WTC11 (cell line): Measurements from ENCODE around the gene DNAJC16. TPM values are rescaled to one million over a fixed set of nuclear protein-coding genes. Genes with fewer than 3 reads are reported as not detected.
A peak's percentile ranks its signal among the peaks of the same experiment; 100 is the strongest.

Source experiments
- ATAC-seq: fragments of 200-7000 bp; cut with Tn5 transposase; 2 replicates; pipeline ENCODE4 v1.10.0; 2021; ENCODE audit warnings: mild to moderate bottlenecking, moderate library complexity
- CTCF ChIA-PET: fragments of 300-600 bp; sonication (Branson Sonifier 250); formaldehyde crosslinking; loops from one replicate; lab custom pipeline; 2021; ENCODE audit warnings: antibody characterized with exemption; lab: Charles Lee
- POLR2A ChIA-PET: fragments of 350-600 bp; sonication (Branson Sonifier 250); formaldehyde crosslinking; loops from one replicate; lab custom pipeline; 2021; ENCODE audit warnings: antibody characterized with exemption; lab: Charles Lee
- DNase-seq: peaks from one replicate; pipeline ENCODE4 v3.0.0; 2021; ENCODE audit warnings: low spot score
- H3K27ac Mint-ChIP-seq: 2 replicates; pipeline ENCODE4 v1.8.0; 2021; ENCODE audit warnings: mixed read lengths
- H3K27me3 Mint-ChIP-seq: 2 replicates; pipeline ENCODE4 v1.8.0; 2021; ENCODE audit warnings: low read depth, mild to moderate bottlenecking, moderate library complexity, mixed read lengths
- H3K36me3 Mint-ChIP-seq: 2 replicates; pipeline ENCODE4 v1.8.0; 2021; ENCODE audit warnings: mixed read lengths
- H3K4me1 Mint-ChIP-seq: 2 replicates; pipeline ENCODE4 v1.8.0; 2022; ENCODE audit warnings: mixed read lengths
- H3K4me3 Mint-ChIP-seq: 2 replicates; pipeline ENCODE4 v1.8.0; 2021; ENCODE audit warnings: mild to moderate bottlenecking, moderate library complexity, mixed read lengths
- H3K9me3 Mint-ChIP-seq: 2 replicates; pipeline ENCODE4 v1.8.0; 2021; ENCODE audit warnings: mixed read lengths
- AR ChIP-seq: fragments of 250-450 bp; sonication (Bioruptor Pico); IDR thresholded peaks from 2 replicates; pipeline ENCODE4 v1.9.0; 2021; ENCODE audit warnings: mild to moderate bottlenecking
- ELF4 ChIP-seq: sonication (generic); formaldehyde crosslinking; IDR thresholded peaks from 2 replicates; pipeline ENCODE4 v1.8.1; 2022; ENCODE audit warnings: low read depth, mild to moderate bottlenecking, moderate library complexity, missing genetic modification reagents
- EMX1 ChIP-seq: fragments of 250-450 bp; sonication (Bioruptor Pico); IDR thresholded peaks from 2 replicates; pipeline ENCODE4 v1.8.0; 2021; ENCODE audit warnings: mild to moderate bottlenecking
- ETV6 ChIP-seq: sonication (generic); formaldehyde crosslinking; IDR thresholded peaks from 2 replicates; pipeline ENCODE4 v1.8.1; 2022; ENCODE audit warnings: mild to moderate bottlenecking, missing genetic modification reagents
- FOXJ3 ChIP-seq: sonication (generic); formaldehyde crosslinking; IDR thresholded peaks from 2 replicates; pipeline ENCODE4 v1.9.0; 2021; ENCODE audit warnings: missing genetic modification reagents, mild to moderate bottlenecking, borderline replicate concordance
- FOXK1 ChIP-seq: sonication (generic); formaldehyde crosslinking; IDR thresholded peaks from 2 replicates; pipeline ENCODE4 v1.8.0; 2022; ENCODE audit warnings: mild to moderate bottlenecking, moderate library complexity, missing genetic modification reagents
- FOXP1 ChIP-seq: sonication (generic); formaldehyde crosslinking; IDR thresholded peaks from 2 replicates; pipeline ENCODE4 v1.8.0; 2022; ENCODE audit warnings: missing genetic modification reagents, mild to moderate bottlenecking, moderate library complexity, borderline replicate concordance
- GRHL2 ChIP-seq: fragments of 250-450 bp; sonication (Bioruptor Pico); IDR thresholded peaks from 2 replicates; pipeline ENCODE4 v1.8.0; 2022; ENCODE audit warnings: mild to moderate bottlenecking, moderate library complexity; ENCODE audit not compliant: insufficient replicate concordance, severe bottlenecking
- JAZF1 ChIP-seq: fragments of 250-450 bp; sonication (Bioruptor Pico); IDR thresholded peaks from 2 replicates; pipeline ENCODE4 v1.9.0; 2021; ENCODE audit warnings: moderate library complexity, mild to moderate bottlenecking, inconsistent platforms
- NFE2L1 ChIP-seq: sonication (generic); formaldehyde crosslinking; IDR thresholded peaks from 2 replicates; pipeline ENCODE4 v1.8.1; 2023; ENCODE audit warnings: missing genetic modification reagents
- NR3C1 ChIP-seq: sonication (generic); formaldehyde crosslinking; conservative IDR thresholded peaks from 2 replicates; pipeline ENCODE4 v1.8.1; 2023; ENCODE audit warnings: low read depth, mild to moderate bottlenecking, missing genetic modification reagents
- SMAD3 ChIP-seq: sonication (generic); formaldehyde crosslinking; IDR thresholded peaks from 2 replicates; pipeline ENCODE4 v1.8.0; 2022; ENCODE audit warnings: missing genetic modification reagents, mild to moderate bottlenecking, borderline replicate concordance
- TCF7 ChIP-seq: sonication (generic); formaldehyde crosslinking; IDR thresholded peaks from 2 replicates; pipeline ENCODE4 v1.8.0; 2022; ENCODE audit warnings: mild to moderate bottlenecking, low read depth, missing genetic modification reagents, moderate library complexity
- TEAD4 ChIP-seq: sonication (generic); formaldehyde crosslinking; IDR thresholded peaks from 2 replicates; pipeline ENCODE4 v1.8.0; 2022; ENCODE audit warnings: mild to moderate bottlenecking, missing genetic modification reagents
- ZNF232 ChIP-seq: sonication (generic); formaldehyde crosslinking; IDR thresholded peaks from 2 replicates; pipeline ENCODE4 v1.8.0; 2022; ENCODE audit warnings: mild to moderate bottlenecking, missing genetic modification reagents
- ZNF396 ChIP-seq: fragments of 250-450 bp; sonication (Bioruptor Pico); IDR thresholded peaks from 2 replicates; pipeline ENCODE4 v1.8.0; 2021; ENCODE audit warnings: mild to moderate bottlenecking, moderate library complexity, borderline replicate concordance
- ZNF416 ChIP-seq: fragments of 250-450 bp; sonication (Bioruptor Pico); IDR thresholded peaks from 2 replicates; pipeline ENCODE4 v1.9.0; 2021; ENCODE audit warnings: mild to moderate bottlenecking, inconsistent platforms
- ZNF423 ChIP-seq: fragments of 250-450 bp; sonication (Bioruptor Pico); IDR thresholded peaks from 2 replicates; pipeline ENCODE4 v2.1.2; 2022; ENCODE audit warnings: mild to moderate bottlenecking, moderate library complexity
- total RNA-seq: library from RNA; stranded (reverse); gene quantifications from 3 replicates; pipeline ENCODE4 v1.2.3, GENCODE V29; 2021
- TF ChIP-seq, protein P1 (sequence below): sonication (generic); formaldehyde crosslinking; IDR thresholded peaks from 2 replicates; pipeline ENCODE4 v1.8.1; 2023; ENCODE audit warnings: mild to moderate bottlenecking, missing genetic modification reagents
- TF ChIP-seq, protein P2 (sequence below): sonication (generic); formaldehyde crosslinking; IDR thresholded peaks from 2 replicates; pipeline ENCODE4 v1.8.1; 2022; ENCODE audit warnings: mild to moderate bottlenecking, missing genetic modification reagents, moderate library complexity, borderline replicate concordance
- TF ChIP-seq, protein P3 (sequence below): sonication (generic); formaldehyde crosslinking; IDR thresholded peaks from 2 replicates; pipeline ENCODE4 v1.8.0; 2023; ENCODE audit warnings: mild to moderate bottlenecking, missing genetic modification reagents
- TF ChIP-seq, protein P4 (sequence below): fragments of 250-450 bp; sonication (Bioruptor Pico); IDR thresholded peaks from 2 replicates; pipeline ENCODE4 v1.9.0; 2021; ENCODE audit warnings: moderate library complexity, mild to moderate bottlenecking, inconsistent platforms, borderline replicate concordance

Gene DNAJC16
- total RNA-seq, 1 experiment from 2014 or later: 16.4 TPM

- Mint-ChIP-seq H3K4me1 (peaks cover 35% of the 10 kb centered on the region), H3K27ac (no peak overlapping the region; the same call in 1 of the 2 replicates), H3K36me3 (no peaks in the 10 kb centered on the region), H3K27me3 (no peaks in the 10 kb centered on the region), H3K9me3 (no peaks in the 10 kb centered on the region), H3K4me3 (no peak overlapping the region)
- ATAC-seq (no peak), DNase-seq (no peak)
- CTCF ChIA-PET: no interaction called here
- TF ChIP-seq ZNF232 (CRISPR knock-in tag) (no peak), TCF7 (no peak), EMX1 (no peak), AR (CRISPR knock-in tag) (no peak), FOXK1 (CRISPR knock-in tag) (no peak), NR3C1 (CRISPR knock-in tag) (no peak), JAZF1 (no peak), TEAD4 (CRISPR knock-in tag) (no peak), FOXJ3 (CRISPR knock-in tag) (no peak), NFE2L1 (CRISPR knock-in tag) (no peak), SMAD3 (no peak), ZNF396 (CRISPR knock-in tag) (no peak)
- POLR2A ChIA-PET: no interaction called here
Measured at GRCh38 chr1:15620902-15621682, 94.4 kb downstream of the DNAJC16 start.

DNA sequence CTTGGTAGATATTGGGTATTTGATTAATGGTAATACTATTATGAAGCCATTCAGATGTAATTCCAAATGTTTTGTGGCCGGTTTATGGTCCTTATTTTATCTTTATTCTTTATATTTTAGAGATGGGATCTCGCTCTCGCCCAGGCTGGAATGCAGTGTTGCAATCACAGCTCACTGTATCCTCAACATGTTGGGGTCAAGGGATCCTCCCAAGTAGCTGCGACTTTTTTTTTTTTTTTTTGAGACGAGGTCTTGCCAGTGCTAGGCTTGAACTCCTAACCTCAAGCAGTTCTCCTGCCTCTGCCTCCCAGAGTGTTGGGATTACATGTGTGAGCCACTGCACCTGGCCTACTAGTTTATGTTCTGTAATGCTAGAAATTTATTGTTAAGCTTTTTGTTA lies 95.3 kb downstream of the DNAJC16 start:
- ATAC-seq (no peak), DNase-seq (no peak)
- ChIA-PET CTCF (no interaction called here), POLR2A (no interaction called here)
- Mint-ChIP-seq H3K27ac (peak overlapping the region; percentile 47; the same call in 1 of the 2 replicates), H3K9me3 (no peaks in the 10 kb centered on the region), H3K36me3 (0 out of 2 replicates have a peak, but pooled peaks cover 7% of the 10 kb centered on the region), H3K4me3 (no peak overlapping the region), H3K27me3 (no peaks in the 10 kb centered on the region), H3K4me1 (peaks cover 26% of the 10 kb centered on the region)
- no peak for TF ChIP-seq FOXP1 (CRISPR knock-in tag)
- TF ChIP-seq ELF4 (CRISPR knock-in tag): no peak
- TF ChIP-seq, protein P1, sequence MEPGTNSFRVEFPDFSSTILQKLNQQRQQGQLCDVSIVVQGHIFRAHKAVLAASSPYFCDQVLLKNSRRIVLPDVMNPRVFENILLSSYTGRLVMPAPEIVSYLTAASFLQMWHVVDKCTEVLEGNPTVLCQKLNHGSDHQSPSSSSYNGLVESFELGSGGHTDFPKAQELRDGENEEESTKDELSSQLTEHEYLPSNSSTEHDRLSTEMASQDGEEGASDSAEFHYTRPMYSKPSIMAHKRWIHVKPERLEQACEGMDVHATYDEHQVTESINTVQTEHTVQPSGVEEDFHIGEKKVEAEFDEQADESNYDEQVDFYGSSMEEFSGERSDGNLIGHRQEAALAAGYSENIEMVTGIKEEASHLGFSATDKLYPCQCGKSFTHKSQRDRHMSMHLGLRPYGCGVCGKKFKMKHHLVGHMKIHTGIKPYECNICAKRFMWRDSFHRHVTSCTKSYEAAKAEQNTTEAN (CRISPR knock-in tag): no peak
- TF ChIP-seq, protein P2, sequence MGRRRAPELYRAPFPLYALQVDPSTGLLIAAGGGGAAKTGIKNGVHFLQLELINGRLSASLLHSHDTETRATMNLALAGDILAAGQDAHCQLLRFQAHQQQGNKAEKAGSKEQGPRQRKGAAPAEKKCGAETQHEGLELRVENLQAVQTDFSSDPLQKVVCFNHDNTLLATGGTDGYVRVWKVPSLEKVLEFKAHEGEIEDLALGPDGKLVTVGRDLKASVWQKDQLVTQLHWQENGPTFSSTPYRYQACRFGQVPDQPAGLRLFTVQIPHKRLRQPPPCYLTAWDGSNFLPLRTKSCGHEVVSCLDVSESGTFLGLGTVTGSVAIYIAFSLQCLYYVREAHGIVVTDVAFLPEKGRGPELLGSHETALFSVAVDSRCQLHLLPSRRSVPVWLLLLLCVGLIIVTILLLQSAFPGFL (CRISPR knock-in tag): no peak
- TF ChIP-seq ZNF416 (CRISPR knock-in tag): no peak
- TF ChIP-seq ETV6 (CRISPR knock-in tag): no peak
- no peak for TF ChIP-seq ZNF232 (CRISPR knock-in tag)
- no peak for TF ChIP-seq GRHL2 (CRISPR knock-in tag)
- TF ChIP-seq, protein P3, sequence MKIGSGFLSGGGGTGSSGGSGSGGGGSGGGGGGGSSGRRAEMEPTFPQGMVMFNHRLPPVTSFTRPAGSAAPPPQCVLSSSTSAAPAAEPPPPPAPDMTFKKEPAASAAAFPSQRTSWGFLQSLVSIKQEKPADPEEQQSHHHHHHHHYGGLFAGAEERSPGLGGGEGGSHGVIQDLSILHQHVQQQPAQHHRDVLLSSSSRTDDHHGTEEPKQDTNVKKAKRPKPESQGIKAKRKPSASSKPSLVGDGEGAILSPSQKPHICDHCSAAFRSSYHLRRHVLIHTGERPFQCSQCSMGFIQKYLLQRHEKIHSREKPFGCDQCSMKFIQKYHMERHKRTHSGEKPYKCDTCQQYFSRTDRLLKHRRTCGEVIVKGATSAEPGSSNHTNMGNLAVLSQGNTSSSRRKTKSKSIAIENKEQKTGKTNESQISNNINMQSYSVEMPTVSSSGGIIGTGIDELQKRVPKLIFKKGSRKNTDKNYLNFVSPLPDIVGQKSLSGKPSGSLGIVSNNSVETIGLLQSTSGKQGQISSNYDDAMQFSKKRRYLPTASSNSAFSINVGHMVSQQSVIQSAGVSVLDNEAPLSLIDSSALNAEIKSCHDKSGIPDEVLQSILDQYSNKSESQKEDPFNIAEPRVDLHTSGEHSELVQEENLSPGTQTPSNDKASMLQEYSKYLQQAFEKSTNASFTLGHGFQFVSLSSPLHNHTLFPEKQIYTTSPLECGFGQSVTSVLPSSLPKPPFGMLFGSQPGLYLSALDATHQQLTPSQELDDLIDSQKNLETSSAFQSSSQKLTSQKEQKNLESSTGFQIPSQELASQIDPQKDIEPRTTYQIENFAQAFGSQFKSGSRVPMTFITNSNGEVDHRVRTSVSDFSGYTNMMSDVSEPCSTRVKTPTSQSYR (CRISPR knock-in tag): no peak
- TF ChIP-seq ZNF423: no peak
- TF ChIP-seq, protein P4, sequence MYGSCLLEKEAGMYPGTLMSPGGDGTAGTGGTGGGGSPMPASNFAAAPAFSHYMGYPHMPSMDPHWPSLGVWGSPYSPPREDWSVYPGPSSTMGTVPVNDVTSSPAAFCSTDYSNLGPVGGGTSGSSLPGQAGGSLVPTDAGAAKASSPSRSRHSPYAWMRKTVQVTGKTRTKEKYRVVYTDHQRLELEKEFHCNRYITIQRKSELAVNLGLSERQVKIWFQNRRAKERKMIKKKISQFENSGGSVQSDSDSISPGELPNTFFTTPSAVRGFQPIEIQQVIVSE (CRISPR knock-in tag): no peak
